Measurements from ENCODE around the gene THRB.

- TF ChIP-seq CTCF (IDR thresholded peaks at IDR 0.05; ENCODE audit: insufficient read depth, low read length, poor library complexity, severe bottlenecking): no peak
- no peak for TF ChIP-seq EZH2phosphoT487 (conservative IDR thresholded peaks at IDR 0.05; ENCODE audit: low read length)
Observed at GRCh38 chr3:24290596-24290995, 204.1 kb downstream of the THRB start.

All from SU-DHL-6 (cell line).